HPDE6-E6E7 (cell line): Measurements from ENCODE around the gene SWSAP1.
A peak's percentile ranks its signal among the peaks of the same experiment; 100 is the strongest.
"Not testable (repeated sequence)": the region's sequence is repeated elsewhere in the genome, so short reads cannot be mapped to it uniquely, and the experiment has no call there.

Experiments used
- DNase-seq: peaks from one replicate; pipeline ENCODE4 v3.0.0; 2011; ENCODE audit warnings: missing footprints; ENCODE audit errors: extremely low spot score

SWSAP1 gene

DNA sequence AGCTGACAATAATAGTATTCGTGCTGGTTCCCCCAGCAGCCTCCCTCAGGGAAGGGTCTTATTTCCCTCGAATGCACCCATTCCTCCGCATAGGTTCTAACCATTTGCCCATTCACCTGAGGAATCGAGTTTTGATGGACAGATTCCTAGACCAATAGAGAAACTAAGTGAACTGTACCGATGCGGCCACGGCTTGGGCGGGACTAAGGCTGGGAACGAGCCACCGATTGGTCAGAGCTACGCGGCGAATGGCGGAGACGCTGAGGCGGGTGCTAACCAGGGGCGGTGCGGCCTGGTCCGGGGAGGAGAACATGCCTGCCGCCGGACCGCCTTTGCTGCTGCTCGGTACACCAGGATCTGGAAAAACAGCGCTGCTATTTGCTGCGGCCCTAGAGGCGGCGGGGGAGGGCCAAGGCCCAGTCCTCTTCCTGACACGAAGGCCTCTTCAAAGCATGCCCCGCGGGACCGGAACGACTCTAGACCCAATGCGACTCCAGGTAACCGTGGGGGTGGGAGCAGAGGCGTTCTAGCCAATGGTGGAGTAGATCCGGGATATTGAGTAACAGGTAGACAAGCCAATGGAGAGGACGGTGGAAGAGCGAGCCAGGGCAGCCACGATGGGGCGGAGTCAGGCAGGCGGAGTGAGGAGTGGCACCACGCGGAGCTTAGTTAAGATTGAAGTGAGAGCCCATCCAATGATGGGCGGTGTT is at the start of gene SWSAP1:
SWSAP1 (plus strand) TSS at position 234 of the 710 bp plus-strand sequence; CDS start at position 249, 15 bp downstream.
- DNase-seq, result peak; percentile 100

GRCh38 chr19:11324748-11325389 is 49.6 kb upstream of the SWSAP1 start:
- no peak for DNase-seq

DNA sequence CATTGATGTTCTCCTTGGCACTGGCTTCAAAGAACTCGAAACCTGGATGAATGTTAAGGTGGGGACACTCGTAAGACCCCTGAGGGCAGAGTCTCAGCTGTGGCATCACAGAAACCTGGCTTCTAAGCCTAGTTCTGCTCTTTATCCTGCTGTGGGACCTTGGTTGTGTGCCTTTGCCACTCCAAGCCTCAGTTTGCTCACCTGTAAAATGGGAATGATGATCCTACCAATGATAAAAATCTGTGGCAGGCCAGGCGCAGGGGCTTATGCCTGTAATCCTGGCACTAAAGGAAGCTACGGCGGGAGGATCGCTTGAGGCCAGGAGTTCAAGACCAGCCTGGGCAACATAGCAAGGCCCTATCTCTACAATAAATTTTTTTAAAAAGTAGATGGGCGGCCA is 48.9 kb upstream of the SWSAP1 start:
- DNase-seq, result no peak

GRCh38 chr19:11330127-11330526 is 44.3 kb upstream of the SWSAP1 start:
- no peak for DNase-seq

GRCh38 chr19:11331502-11331901 is 43.0 kb upstream of the SWSAP1 start:
- no peak for DNase-seq

DNA sequence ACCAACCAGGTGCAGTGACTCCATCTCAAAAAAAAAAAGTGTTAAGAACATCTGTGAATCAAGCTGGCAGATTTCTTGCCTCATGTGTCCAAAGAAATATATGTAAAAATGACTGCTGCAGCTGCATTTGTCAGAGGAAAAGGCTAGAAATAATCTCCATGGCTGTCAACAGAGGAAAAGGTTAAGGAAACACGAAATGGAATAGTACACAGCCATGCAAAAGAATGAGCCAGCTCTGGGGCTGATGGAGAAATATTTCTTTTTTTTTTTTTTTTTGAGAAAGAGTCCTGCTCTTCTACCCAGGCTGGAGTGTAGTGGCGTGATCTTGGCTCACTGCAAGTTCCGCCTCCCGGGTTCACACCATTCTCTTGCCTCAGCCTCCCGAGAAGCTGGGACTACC is 41.6 kb upstream of the SWSAP1 start:
- no peak for DNase-seq

DNA sequence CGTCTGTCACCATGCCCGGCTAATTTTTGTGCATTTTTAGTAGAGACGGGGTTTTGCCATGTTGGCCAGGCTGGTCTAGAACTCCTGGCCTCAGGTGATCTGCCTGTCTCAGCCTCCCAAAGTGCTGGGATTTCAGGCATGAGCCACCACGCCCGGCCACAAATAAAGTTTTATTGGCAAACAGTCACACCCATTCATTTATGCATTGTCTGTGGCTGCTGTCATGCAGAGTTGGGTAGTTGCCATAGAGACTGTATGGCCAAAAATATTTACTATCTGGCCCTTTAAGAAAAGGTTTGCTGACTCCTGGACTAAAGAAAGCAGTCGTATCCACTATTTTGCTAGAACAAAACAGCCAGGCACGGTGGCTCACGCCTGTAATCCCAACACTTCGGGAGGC is 40.6 kb upstream of the SWSAP1 start:
- not testable (repeated sequence) for DNase-seq

DNA sequence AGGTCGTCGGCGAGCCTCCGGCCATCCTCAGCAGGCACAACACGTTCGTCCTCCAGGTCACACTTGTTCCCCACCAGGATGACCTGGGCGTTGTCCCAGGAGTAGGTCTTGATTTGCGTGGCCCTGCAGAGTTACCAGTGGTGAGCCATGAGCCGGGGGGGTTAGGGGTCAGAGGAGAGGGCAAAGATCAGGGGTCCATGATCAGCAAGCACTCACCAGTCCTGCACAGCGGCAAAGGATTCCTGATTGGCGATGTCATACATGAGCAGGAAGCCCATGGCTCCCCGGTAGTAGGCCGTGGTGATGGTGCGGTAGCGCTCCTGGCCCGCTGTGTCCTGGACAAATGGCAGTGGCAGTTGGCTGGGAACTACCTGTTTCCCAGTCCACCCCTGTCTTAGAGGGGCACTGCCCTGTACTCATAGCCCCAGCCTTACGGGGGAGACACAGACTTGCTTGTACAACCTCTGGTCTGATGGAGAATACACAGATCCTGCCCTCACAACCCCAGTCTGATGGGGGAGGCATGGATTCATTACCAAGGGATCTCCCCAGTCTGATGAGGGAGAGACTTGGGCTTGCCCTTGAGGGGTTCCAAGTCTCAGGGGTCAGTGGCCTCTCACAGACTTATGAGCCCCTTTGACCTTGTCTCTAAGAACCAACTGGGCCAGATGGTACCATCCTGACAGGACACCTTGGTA is 38.9 kb upstream of the SWSAP1 start:
- no peak for DNase-seq

GRCh38 chr19:11337080-11337479 is 37.4 kb upstream of the SWSAP1 start:
- no peak for DNase-seq

DNA sequence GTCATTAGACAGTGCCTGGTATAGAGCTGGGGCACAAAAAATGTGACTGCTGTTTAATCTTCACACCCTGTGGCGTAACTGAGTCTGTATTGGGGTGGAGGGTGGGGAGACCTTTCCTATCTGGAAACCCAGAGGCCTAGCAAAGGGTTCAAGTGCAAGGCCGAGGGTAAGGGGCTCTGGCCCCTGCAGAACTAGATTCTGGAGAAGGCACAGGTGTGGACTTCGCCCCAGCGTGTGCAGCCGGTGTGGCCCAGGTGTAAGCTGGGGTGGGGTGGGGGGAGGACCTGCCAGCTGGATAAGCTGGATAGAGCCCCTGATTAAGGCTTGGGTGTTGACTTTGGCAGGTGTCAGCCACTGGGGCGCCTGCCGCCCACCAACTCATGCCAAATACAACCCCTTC is 36.3 kb upstream of the SWSAP1 start:
- DNase-seq, result no peak

GRCh38 chr19:11338569-11339253 is 35.8 kb upstream of the SWSAP1 start:
- no peak for DNase-seq

GRCh38 chr19:11339254-11340098 is 35.0 kb upstream of the SWSAP1 start, which contains the start of gene RAB3D:
RAB3D (minus strand) TSS chr19:11339657; CDS start chr19:11337399, 2,258 bp downstream.
- DNase-seq, result peak; percentile 92

DNA sequence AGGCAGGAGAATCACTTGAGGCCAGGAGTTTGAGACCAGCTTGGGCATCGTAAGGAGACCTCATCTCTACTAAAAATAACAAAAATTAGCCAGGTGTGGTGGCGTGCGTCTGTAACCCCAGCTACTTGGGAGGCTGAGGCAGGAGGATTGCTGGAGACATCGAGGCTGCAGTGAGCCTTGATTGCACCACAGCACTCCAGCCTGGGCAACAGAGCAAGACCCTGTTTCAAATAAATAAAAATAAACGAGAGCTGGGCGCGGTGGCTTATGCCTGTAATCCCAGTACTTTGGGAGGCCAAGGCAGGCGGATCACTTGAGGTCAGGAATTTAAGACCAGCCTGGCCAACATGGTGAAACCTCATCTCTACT is 34.4 kb upstream of the SWSAP1 start:
- not testable (repeated sequence) for DNase-seq

DNA sequence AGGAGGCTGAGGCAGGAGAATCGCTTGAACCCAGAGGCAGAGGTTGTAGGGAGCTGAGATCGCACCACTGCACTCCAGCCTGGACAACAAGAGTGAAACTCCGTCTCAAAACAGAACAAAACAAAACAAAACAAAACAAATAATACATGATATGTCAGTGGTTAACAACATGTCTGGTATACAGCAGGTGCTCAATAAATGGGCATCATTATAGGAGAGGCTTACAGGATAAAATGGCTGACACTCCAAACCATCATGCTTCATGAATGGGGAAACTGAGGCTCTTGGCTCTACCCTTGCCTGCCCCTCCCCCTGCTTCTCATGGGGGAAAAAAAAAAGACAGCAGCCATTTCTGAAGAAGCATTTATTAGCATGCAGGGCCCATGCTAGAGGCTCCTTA is 32.0 kb upstream of the SWSAP1 start:
- DNase-seq, result no peak

DNA sequence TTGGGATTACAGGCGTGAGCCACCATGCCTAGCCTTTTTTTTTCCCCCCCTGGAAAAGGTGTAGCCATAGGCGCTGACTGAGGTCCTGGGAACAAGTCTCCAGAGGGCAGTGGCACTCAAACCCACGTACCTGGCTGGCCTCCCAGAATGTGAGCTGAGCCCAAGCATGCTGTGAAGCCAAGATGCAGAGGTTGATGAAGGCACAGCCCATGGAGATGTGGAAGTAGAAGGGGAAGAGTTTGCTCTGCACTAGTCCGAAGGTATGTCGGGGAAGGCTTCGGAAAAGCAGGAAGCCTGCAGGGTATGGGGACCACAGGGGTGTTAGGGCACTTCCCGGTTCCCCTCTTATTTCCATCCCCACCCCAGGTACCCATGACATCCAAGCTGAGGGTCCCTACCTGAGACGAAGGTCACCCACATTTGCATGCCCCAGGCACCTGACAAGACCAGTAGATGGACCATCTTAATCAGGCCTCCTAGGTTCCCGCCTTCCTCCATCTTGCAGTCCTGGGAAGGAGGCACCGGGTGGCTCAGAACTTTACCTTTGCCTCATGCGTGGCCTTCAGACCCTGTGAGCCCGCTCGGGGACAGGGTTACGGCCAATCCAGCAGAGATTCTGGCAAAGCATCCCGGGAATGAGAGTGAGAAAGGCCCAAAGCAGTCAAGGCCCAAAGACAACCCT is 29.2 kb upstream of the SWSAP1 start:
- DNase-seq, result no peak

DNA sequence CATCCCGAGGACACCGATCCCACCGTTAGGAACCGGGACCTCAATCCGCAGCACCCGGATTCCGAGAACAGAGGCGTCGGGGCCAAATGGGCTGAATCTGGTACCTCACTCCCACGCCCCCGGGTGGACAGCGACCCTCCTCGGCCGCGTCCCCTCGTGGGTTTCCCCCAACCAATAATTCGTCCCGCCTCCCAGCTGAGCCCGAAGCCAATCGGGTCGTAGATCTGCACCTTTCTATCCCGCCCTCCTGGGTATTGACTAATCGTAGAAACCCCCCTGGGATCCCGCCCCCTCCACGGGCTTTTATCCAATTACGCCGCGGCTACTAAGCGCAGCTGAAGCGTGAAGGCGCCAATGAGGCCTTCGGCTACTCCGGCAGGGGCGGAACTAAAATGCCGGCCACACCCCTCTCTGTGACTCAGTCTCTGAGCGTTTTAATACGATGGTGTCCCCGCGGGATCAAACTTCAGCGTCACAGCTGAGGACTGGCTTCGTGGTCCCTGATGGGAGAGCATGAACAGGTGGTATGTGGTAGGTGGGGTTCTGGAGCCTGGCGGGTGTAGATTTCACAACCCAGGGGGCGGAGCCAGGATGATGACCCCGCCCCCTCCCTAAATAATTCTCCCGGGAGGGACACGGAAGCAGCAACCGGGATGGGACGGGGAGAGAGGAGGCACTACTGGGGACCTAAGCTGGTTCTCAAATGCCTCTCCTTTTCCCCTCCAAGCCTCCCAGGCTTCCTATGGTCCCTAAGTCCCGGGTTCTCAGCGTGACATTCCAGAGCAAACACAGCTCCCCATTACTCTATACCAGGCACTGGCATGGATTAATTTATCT is 28.1 kb upstream of the SWSAP1 start, which contains the start of the genes CCDC159 and TMEM205:
CCDC159 (plus strand) TSS at position 416 of the 837 bp plus-strand sequence; CDS start at position 504, 88 bp downstream.
TMEM205 (minus strand) TSS at position 165 of the 837 bp plus-strand sequence. CDS start 649 bp downstream, outside the sequence.
- DNase-seq, result peak; percentile 97

- DNase-seq, result no peak
Observed at GRCh38 chr19:11347546-11348039, 26.9 kb upstream of the SWSAP1 start.

GRCh38 chr19:11349171-11349570 is 25.3 kb upstream of the SWSAP1 start:
- no peak for DNase-seq

DNA sequence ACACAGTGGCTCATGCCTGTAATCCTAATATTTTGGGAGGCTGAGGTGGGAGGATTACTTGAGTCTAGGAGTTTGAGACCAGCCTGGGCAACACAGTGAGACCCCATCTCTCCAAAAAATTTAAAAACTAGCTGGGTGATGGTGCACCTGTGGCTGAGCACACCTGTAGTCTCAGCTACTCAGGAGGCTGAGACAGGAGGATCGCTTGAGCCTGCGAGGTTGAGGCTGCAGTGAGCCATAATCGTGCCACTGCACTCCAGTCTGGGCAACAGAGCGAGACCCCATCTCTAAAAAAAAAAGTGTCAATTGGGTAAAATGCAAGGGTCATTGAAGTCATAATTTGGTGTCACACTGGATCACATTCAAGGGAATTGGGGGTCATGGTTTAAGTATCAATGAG is 20.4 kb upstream of the SWSAP1 start:
- not testable (repeated sequence) for DNase-seq
